ENCODE measurements around the gene GCN1. TPM values are rescaled to one million over a fixed set of nuclear protein-coding genes. Genes with fewer than 3 reads are reported as not detected.
"Not testable (repeated sequence)": the region's sequence is repeated elsewhere in the genome, so short reads cannot be mapped to it uniquely, and the experiment has no call there.

Gene GCN1
- total and polyA plus RNA-seq, 5 experiments from 2014 or later = 14.9 to 133 (median 28.3) TPM

DNA sequence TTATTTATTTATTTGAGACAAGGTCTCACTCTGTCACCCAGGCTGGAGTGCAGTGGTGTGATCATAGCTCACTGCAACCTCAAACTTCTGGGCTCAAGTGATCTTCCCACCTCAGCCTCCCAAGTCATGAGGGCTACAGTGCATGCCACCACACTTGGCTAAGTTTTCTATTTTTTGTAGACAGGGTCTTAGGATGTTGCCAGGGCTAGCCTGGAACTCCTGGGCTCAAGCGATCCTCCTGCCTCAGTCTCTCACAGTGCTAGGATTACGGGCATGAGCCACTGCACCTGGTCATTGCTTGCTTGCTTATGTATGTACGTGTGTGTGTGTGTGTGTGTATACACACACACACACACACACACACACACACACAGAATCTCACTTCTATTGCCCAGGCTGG lies 42.3 kb upstream of the GCN1 start:
- Mint-ChIP-seq H3K4me1 (peaks cover 43 to 96% (median 89%) of the 10 kb centered on the region in 4 donors), H3K27ac (peak overlapping the region in 2 of 10 donors; percentile 68 to 75), H3K4me3 (peak overlapping the region in 1 of 10 donors; percentile 25)
- POLR2A ChIA-PET = interaction anchor here (0.7 to 6.8 kb wide), 4 partner anchors 16 to 243 kb away, joined by 6 to 42 read pairs (median 12); partner anchors contain the start of genes PXN and RNU4-2
- ATAC-seq, DNase-seq, H3K36me3 Mint-ChIP-seq, H3K9me3 Mint-ChIP-seq, H3K27me3 Mint-ChIP-seq: not testable (repeated sequence)

DNA sequence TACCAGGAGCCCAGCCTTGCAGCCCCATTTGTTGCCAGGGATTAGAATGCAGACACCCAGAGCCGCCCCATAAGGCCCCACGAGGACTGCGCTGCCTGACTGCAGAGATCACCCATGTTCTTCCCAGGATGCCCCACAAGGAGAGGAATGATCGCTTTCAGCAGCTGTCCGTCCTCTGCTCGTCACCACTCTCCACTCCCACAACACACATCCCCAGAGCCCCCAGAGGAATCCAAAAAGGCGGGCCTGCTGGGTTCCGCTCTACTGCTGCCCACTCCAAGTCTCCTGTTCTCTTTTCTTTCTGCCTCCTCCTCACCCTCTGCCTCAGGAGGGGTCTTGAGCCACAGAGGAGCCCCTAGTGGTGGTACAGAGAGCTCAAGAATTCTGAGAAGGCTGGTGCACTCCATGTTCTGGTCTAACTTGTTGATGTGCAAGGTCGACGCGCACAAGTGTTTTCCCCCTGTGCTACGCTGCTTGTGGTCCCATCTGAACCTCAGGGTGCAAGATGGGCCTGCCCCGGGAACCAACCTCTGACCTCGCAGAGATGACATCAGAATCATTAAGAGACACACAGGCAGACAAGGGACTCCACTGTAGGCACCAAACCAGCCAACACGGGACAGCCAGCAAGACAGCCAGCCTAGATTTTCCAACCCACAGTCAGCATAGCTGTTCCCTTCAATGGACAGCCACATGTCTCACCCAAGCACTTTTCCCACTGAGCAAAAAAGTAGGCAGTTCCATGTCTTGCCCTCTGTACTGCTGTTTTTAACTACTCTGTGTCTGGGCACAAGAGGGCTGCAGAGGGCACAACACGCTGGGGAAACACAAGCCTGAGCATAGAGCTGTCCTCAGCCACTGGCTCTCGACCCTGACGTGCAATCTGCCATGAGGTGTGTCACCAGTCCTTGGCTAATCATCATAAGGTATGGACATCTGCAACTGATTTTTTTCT lies 41.1 kb upstream of the GCN1 start:
- POLR2A ChIA-PET = interaction anchor here (1.0 to 6.8 kb wide), 5 partner anchors 16 to 56 kb away, joined by 4 to 42 read pairs (median 7); partner anchors contain the start of genes PXN, RNU4-2 and RPLP0
- Mint-ChIP-seq H3K27ac (peak overlapping the region; percentile 66 to 95 (median 85)), H3K4me1 (peaks cover 42 to 96% (median 89%) of the 10 kb centered on the region in 4 donors)

DNA sequence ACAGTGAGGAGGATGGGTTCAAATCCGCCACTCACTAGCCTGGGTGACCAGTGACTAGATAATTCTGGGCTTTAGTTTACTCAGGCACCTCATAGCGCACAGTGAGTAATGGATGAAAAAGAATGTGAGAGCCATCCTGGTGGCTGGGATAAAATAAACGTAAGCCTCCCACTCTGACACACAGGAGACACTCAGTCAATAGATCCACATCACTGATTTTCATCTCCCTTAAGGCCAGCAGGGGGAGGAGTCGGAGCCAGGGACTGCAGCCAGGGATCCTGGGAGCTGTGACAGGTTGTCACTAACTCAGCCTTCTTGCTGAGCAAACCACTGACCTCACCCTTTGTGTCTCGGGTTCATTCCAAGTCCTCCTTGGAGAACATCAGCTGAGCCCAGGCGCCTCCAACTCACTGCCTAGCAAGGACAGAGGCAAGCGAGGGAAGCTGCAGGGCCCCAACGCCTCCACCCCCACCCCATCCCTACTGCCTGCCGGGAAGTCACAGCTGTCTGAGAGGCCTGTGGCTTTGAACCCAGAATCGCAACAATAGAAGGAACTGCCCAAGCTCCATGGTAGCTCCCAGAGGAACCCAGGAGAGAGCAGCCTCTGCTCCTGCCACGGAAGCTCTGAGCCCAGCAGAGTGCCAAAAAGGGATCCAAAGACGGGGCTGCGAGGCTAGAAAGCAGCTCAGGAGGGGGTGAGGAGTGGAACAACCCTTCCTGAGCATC lies 40.3 kb upstream of the GCN1 start:
- DNase-seq (no peak), ATAC-seq (no peak)
- no peaks in the 10 kb centered on the region for H3K9me3 Mint-ChIP-seq
- peak overlapping the region in 2 of 10 donors; percentile 18 to 20 for H3K4me3 Mint-ChIP-seq
- H3K27me3 Mint-ChIP-seq = no peaks in the 10 kb centered on the region
- H3K4me1 Mint-ChIP-seq = peaks cover 42 to 96% (median 88%) of the 10 kb centered on the region in 4 donors
- H3K27ac Mint-ChIP-seq = peak overlapping the region; percentile 50 to 95 (median 78)
- H3K36me3 Mint-ChIP-seq = no peaks in the 10 kb centered on the region
- POLR2A ChIA-PET = interaction anchor here (1.6 to 10.4 kb wide), 5 partner anchors 16 to 57 kb away, joined by 4 to 211 read pairs (median 12); partner anchors contain the start of genes PXN, RNU4-2 and RPLP0

More for the DNA sequence above, 41.1 kb upstream of the GCN1 start:
- ATAC-seq (peak; percentile 34 to 40), DNase-seq (no peak)
- H3K4me3 Mint-ChIP-seq = peak overlapping the region in 6 of 10 donors; percentile 25 to 62 (median 39)
- H3K36me3 Mint-ChIP-seq = no peaks in the 10 kb centered on the region
- no peaks in the 10 kb centered on the region for H3K9me3 Mint-ChIP-seq
- H3K27me3 Mint-ChIP-seq = no peaks in the 10 kb centered on the region

DNA sequence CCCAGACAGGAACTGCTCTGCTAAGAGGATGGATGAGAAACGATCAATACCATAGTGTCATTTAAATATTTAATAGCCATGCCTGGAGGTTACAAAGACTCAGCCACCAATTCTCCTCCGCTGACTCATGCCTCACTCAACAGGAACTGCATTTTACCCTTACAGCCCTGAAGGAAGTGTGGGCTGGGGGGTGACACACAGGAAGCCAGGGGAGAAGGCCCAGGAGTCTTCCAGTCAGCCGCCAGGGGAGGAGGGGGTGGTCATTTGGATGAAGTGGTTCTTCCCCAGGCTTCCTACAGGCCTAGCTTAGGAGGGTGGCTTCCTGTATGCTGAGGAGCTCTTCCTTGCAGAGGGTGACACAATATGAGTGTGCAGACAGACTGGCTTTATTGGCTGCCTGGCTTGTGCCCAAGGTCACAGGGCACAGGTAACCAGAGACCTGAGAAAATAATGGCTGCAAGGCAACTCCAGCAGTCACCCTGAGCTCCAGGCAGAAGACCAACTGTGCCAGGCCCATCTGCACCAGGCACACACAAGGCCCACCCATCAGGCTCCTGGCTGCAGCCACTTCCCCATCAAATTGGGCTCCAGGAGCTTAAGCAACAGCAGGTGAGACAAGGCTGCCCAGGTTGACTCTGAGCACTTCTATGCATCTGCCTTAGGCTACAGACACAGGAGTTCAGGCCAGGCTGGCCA lies 36.9 kb upstream of the GCN1 start:
- Mint-ChIP-seq H3K27me3 (no peaks in the 10 kb centered on the region), H3K4me1 (peaks cover 42 to 99% (median 91%) of the 10 kb centered on the region in 4 donors), H3K36me3 (no peaks in the 10 kb centered on the region), H3K9me3 (no peaks in the 10 kb centered on the region), H3K27ac (peak overlapping the region; percentile 58 to 95 (median 91)), H3K4me3 (peak overlapping the region; percentile 41 to 85 (median 77))
- POLR2A ChIA-PET = interaction anchor here (0.7 to 10.4 kb wide), 7 partner anchors 12 to 63 kb away, joined by 4 to 211 read pairs (median 16); partner anchors contain the start of genes PXN, RNU4-1, RNU4-2 and RPLP0
- ATAC-seq (peak; percentile 60 to 66), DNase-seq (peak in 9 of 10 donors; percentile 38 to 75 (median 50))

DNA sequence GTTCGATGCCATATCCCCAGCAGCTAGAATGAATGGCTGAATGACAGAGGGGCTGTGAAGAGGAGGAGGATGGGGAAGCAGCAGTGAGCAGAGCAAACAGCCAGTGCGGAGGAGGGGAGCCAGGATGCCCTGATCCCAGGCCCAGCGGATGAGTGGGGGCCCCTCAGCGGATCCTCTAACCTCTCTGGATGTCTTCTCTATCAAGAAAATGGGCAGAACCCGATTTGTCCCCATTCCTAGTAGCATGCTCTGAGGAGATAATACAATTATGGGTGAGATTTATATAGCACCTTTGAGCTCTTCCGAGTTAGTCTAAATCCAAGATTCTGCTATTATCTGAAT lies 36.4 kb upstream of the GCN1 start:
- ATAC-seq (no peak), DNase-seq (no peak)
- POLR2A ChIA-PET = interaction anchor here (0.7 to 10.4 kb wide), 6 partner anchors 13 to 64 kb away, joined by 4 to 211 read pairs (median 54); partner anchors contain the start of genes PXN, RNU4-1, RNU4-2 and RPLP0
- peaks cover 0 to 4% (median 0%) of the 10 kb centered on the region in 3 donors for H3K36me3 Mint-ChIP-seq
- H3K4me3 Mint-ChIP-seq = peak overlapping the region; percentile 41 to 85 (median 77)
- peaks cover 43 to 99% (median 92%) of the 10 kb centered on the region in 4 donors for H3K4me1 Mint-ChIP-seq
- H3K27me3 Mint-ChIP-seq = no peaks in the 10 kb centered on the region
- no peaks in the 10 kb centered on the region for H3K9me3 Mint-ChIP-seq
- peak overlapping the region; percentile 58 to 95 (median 91) for H3K27ac Mint-ChIP-seq

DNA sequence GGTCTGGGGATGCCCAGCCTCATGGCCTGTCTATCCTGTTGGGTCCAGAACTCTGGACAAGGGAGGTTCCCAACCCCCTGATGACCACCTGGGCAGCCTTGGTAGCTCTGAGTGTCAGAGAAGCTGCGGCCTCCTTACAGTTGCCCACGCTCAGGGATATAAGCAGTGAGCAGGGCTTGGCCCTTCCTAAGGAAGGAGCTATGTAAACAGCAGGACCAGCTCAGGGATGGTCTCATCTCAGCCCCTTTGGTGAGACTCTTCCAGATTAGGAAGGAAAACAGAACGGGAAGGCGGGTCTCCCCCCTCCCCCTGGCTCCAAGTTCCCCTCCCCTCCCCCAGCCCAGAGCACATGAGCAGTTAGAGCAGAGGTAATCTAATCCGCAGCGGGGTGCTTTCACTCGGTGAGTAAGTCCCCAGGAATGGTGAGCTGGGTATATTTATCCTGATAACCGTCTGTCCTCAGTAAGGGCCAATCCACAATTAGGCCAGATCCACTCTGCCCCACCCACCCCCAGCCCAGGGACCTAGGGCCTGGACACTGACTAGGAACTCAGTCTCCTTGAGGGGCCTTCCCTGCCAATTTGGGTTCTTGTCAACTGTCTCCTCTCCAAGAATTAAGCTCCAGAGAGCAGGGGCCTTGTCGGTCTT lies 35.9 kb upstream of the GCN1 start:
- Mint-ChIP-seq H3K4me3 (peak overlapping the region; percentile 28 to 85 (median 77)), H3K4me1 (peaks cover 42 to 99% (median 92%) of the 10 kb centered on the region in 4 donors), H3K27me3 (no peaks in the 10 kb centered on the region), H3K9me3 (no peaks in the 10 kb centered on the region), H3K27ac (peak overlapping the region; percentile 34 to 95 (median 91)), H3K36me3 (peaks cover 0 to 4% (median 0%) of the 10 kb centered on the region in 3 donors)
- ATAC-seq (no peak), DNase-seq (no peak)
- POLR2A ChIA-PET = interaction anchor here (0.6 to 10.4 kb wide), 8 partner anchors 13 to 64 kb away, joined by 3 to 211 read pairs (median 14); partner anchors contain the start of genes PXN, RNU4-1, RNU4-2 and RPLP0

DNA sequence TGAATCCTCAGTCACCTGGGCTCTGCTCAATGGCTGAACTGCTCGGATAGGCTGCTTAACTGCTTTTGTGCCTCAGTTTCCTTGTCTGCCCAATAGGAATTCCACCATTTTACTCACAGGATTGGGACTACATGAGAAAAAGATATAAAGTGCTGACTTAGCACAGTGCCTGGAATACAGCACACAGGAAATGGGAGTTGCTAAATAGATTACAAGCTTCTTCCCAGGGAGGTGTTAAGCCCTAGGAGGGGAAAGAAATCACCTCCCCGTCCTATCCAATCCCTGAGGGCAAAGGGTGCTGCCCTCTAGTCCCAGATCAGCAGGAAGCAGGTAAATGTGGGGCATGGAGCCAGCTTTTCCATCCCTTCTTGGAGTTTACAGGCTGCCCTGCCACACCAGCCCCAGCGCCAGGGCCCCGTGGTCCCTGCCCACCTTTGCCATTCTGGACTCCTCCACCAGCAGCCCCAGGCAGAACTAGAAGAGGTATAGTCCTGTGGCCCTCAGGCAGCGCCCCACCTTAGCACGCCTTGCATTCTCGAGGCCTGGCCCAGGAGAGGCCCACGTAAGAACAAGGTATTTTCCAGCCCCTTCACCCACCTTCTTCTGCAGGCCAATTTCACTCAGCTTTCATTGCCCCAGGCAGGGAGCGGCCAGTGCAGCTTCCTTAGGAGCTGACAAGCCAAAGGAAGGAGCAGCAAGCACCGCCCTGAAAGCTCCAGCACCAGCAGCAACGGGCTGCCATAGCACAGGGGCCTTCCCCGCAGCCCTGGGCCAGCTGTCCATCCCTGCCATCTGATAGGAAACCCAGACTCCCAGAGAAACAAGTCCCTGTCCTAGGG lies 35.2 kb upstream of the GCN1 start:
- Mint-ChIP-seq H3K27ac (peak overlapping the region; percentile 47 to 95 (median 74)), H3K4me3 (peak overlapping the region in 5 of 10 donors; percentile 13 to 76 (median 43)), H3K4me1 (peaks cover 43 to 99% (median 92%) of the 10 kb centered on the region in 4 donors), H3K36me3 (peaks cover 0 to 4% (median 0%) of the 10 kb centered on the region in 3 donors), H3K9me3 (no peaks in the 10 kb centered on the region), H3K27me3 (no peaks in the 10 kb centered on the region)
- POLR2A ChIA-PET = interaction anchor here (0.6 to 10.4 kb wide), 10 partner anchors 8 to 219 kb away, joined by 3 to 211 read pairs (median 10); partner anchors contain the start of genes PXN, RNU4-1, RNU4-2 and RPLP0
- DNase-seq (no peak), ATAC-seq (no peak)

DNA sequence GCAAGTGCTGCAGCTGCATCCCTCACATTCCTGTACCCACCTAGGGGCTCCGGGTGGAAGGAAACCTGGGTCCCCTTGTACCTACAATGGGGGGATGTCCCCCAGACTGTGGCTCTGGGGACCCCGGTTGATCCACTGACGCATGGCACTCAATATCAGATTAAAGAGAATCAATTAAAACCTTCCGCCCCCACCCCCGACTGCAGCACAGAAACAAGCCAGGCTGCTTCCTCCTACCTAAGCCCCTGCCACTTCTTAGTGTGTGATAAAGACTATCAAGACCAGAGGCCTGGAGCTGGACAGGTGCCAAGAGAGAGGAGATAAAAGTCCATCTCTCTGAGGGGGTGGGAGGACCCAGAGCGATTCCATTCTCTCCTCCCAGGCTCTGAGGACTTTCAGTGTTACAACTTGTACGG lies 34.6 kb upstream of the GCN1 start:
- H3K27me3 Mint-ChIP-seq = no peaks in the 10 kb centered on the region

DNA sequence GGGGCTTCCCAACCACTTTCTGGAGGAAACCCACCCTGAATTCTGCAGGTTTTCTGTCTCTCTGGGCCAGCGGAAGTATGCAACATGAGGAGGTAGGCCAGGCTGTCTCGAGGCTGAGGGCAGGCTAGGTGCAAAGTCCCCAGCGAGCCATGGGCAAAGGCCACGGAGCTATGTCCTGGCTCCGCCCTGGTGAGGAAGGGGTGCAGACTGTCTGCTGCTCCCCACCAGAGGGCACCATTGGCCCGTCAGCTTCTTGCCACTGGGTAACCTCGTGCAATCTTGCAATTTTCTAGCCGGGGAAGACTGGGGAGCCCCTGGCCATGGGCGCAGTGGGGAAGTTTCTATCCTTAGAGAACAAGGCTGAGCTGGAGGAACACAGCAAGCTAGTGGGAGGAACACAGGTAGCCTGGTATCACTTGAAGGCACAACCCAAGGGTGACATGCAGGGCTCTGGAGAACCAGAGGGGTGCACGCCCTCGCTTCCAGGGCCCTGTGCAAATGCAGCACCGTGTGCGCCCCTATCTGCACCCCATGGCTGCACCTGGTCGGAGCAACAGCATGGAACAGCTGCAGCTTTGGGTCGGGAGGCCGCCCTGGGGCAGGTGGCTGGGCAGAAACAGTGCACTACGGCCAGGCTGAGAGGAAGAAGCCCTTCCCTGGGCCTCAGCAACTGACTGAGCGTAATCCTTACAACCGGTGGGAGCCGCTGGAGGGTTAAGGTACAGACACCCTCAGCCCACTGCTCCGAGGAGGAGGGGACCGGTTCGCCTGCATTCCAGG lies 34.0 kb upstream of the GCN1 start:
- Mint-ChIP-seq H3K27ac (peak overlapping the region; percentile 61 to 91 (median 84)), H3K27me3 (no peaks in the 10 kb centered on the region), H3K36me3 (peaks cover 0 to 13% (median 0%) of the 10 kb centered on the region in 3 donors), H3K4me3 (peak overlapping the region; percentile 56 to 83 (median 74)), H3K4me1 (peaks cover 36 to 90% (median 84%) of the 10 kb centered on the region in 4 donors), H3K9me3 (no peaks in the 10 kb centered on the region)
- POLR2A ChIA-PET = interaction anchor here (0.6 to 10.4 kb wide), 10 partner anchors 9 to 111 kb away, joined by 3 to 211 read pairs (median 6); partner anchors contain the start of genes PXN, RNU4-1, RNU4-2 and RPLP0
- ATAC-seq = peak; percentile 85
- peak; percentile 78 to 94 (median 86) for DNase-seq

More for the DNA sequence above, 34.6 kb upstream of the GCN1 start:
- Mint-ChIP-seq H3K4me1 (peaks cover 40 to 96% (median 90%) of the 10 kb centered on the region in 4 donors), H3K27ac (peak overlapping the region in 7 of 10 donors; percentile 2 to 95 (median 74)), H3K36me3 (peaks cover 0 to 7% (median 0%) of the 10 kb centered on the region in 3 donors), H3K9me3 (no peaks in the 10 kb centered on the region), H3K4me3 (peak overlapping the region in 3 of 10 donors; percentile 66 to 76 (median 70))
- POLR2A ChIA-PET = interaction anchor here (0.6 to 10.4 kb wide), 11 partner anchors 9 to 219 kb away, joined by 3 to 211 read pairs (median 7); partner anchors contain the start of genes PXN, RNU4-1, RNU4-2 and RPLP0
- ATAC-seq (no peak), DNase-seq (no peak)

DNA sequence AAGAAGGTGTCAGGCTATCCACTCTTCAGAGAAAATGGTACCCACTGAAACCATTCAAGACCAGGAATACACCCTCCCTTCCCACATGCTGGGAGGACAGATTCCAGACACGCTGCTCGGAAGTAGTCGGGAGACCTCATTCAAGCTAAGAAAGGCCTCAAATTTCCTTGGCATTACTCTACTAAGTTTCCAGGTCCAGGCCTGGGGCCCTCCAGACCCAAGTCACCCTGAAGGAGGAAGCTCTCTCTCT lies 33.5 kb upstream of the GCN1 start:
- ATAC-seq (peak in 1 of 2 donors; percentile 4), DNase-seq (no peak)
- no peaks in the 10 kb centered on the region for H3K9me3 Mint-ChIP-seq
- POLR2A ChIA-PET = interaction anchor here (1.0 to 10.4 kb wide), 9 partner anchors 9 to 111 kb away, joined by 3 to 211 read pairs (median 7); partner anchors contain the start of genes PXN, RNU4-1, RNU4-2 and RPLP0
- H3K27me3 Mint-ChIP-seq = no peaks in the 10 kb centered on the region
- H3K36me3 Mint-ChIP-seq = peaks cover 0 to 18% (median 0%) of the 10 kb centered on the region in 3 donors
- H3K4me1 Mint-ChIP-seq = peaks cover 34 to 85% (median 80%) of the 10 kb centered on the region in 4 donors
- H3K4me3 Mint-ChIP-seq = peak overlapping the region in 4 of 10 donors; percentile 71 to 82 (median 78)
- peak overlapping the region in 7 of 10 donors; percentile 22 to 88 (median 80) for H3K27ac Mint-ChIP-seq
